Measurements from ENCODE around the gene USP48. TPM values are rescaled to one million over a fixed set of nuclear protein-coding genes. Genes with fewer than 3 reads are reported as not detected.

Gene USP48
- total and polyA plus RNA-seq, 2 of the 8 experiments (the other 6 are each of a cell fraction or from before 2014, with no cell fraction given), result 12.8 to 83.5 TPM

DNA sequence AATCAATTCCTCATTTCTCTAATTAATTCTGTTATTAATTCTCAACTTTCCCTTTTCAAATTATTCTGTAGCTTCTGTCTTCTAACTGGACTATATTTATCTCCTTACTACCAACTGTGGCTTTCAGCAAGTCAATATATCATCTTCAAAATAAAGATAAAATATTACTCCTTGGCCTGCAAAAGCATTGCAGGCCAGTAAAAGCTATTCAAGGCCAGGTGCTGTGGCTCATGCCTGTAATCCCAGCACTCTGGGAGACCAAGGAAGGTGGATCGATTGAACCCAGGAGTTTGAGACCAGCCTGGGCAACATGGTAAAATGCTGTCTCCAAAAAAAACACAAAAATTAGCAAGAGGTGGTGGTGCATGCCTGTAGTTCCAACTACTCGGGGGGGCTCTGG, 27.9 kb downstream of the USP48 start:
- TF ChIP-seq TEAD4 (IDR thresholded peaks at IDR 0.05; ENCODE audit: low read depth, low read length) (no peak), CEBPB (IDR thresholded peaks at IDR 0.05; ENCODE audit: low read depth, low read length) (no peak), SP4 (IDR thresholded peaks at IDR 0.05; ENCODE audit: low read length) (no peak), SIX5 (IDR thresholded peaks at IDR 0.05; ENCODE audit: low read depth, low read length) (no peak), RAD21 (IDR thresholded peaks at IDR 0.05 in 1 of 2, conservative IDR thresholded peaks at IDR 0.05 in 1 of 2; ENCODE audit: low read depth in 2 of 2, low read length in 2 of 2) (no peak)
- no peak overlapping the region for H2BK15ac ChIP-seq (ENCODE audit: low read length)
- peaks cover 0 to 28% of the 10 kb centered on the region in 2 experiments; a peak in 3 of 4 replicates for H3K79me2 ChIP-seq (ENCODE audit: control insufficient read depth in 1 of 2, insufficient read depth in 2 of 2, low read length in 2 of 2)
- H3K9ac ChIP-seq (replicated peaks in 1 of 4; ENCODE audit: extremely low read depth in 1 of 4, low read depth in 3 of 4, low read length in 3 of 4), result no peak overlapping the region
- H3K36me3 ChIP-seq (ENCODE audit: control insufficient read depth in 2 of 4, insufficient read depth in 4 of 4, low read length in 3 of 4), result peaks cover 7 to 49% (median 27%) of the 10 kb centered on the region in 4 experiments; a peak in 7 of 8 replicates
- no peaks in the 10 kb centered on the region for H3K27me3 ChIP-seq (replicated peaks in 1 of 4; ENCODE audit: control insufficient read depth in 3 of 4, extremely low read depth in 1 of 4, insufficient read depth in 3 of 4, low read length in 3 of 4)
- H3K14ac ChIP-seq (ENCODE audit: insufficient read length), result no peak overlapping the region
- WGBS, 2 experiments (ENCODE audit: extremely low coverage in 1 of 2, insufficient coverage in 1 of 2, insufficient read length in 1 of 2, insufficient replicate concordance in 2 of 2, low coverage in 1 of 2, low lambda C conversion rate in 2 of 2, missing lambda C conversion rate in 1 of 2), result 100% methylated on average over 2 of the region's 2 CpGs; no CpG with 5 or more reads in 1 of the 2 experiments
- no peak overlapping the region for H3K4me3 ChIP-seq (ENCODE audit: extremely low read depth in 1 of 4, insufficient read depth in 2 of 4, low read depth in 3 of 4, low read length in 4 of 4)
- H4K5ac ChIP-seq (ENCODE audit: insufficient read length, low read depth, low read length), result no peak overlapping the region
- H3K79me1 ChIP-seq (ENCODE audit: low read depth, low read length), result peaks cover 2% of the 10 kb centered on the region; the same call in 1 of the 2 replicates
- no peak overlapping the region for H4K8ac ChIP-seq (ENCODE audit: extremely low read depth, insufficient read depth, low read length)
- H2BK5ac ChIP-seq (ENCODE audit: low read depth, low read length), result no peak overlapping the region
- no peak overlapping the region for H2AFZ ChIP-seq (ENCODE audit: low read length)
- H2BK120ac ChIP-seq (replicated peaks; ENCODE audit: low read depth, low read length), result no peak overlapping the region
- no peak overlapping the region for H3K4me2 ChIP-seq (ENCODE audit: insufficient read depth in 1 of 2, low read depth in 2 of 2, low read length in 2 of 2)
- no peak overlapping the region for H3K27ac ChIP-seq (ENCODE audit: low read depth, low read length)
- H3K56ac ChIP-seq (replicated peaks; ENCODE audit: insufficient read length, low read depth, low read length), result no peak overlapping the region
- no peak overlapping the region for H4K91ac ChIP-seq (replicated peaks; ENCODE audit: insufficient read length, low read length)
- no peak overlapping the region for H2BK20ac ChIP-seq (ENCODE audit: low read length)
- no peak overlapping the region for H2BK12ac ChIP-seq (ENCODE audit: low read depth, low read length)
- peaks cover 0 to 4% of the 10 kb centered on the region in 2 experiments for H4K20me1 ChIP-seq (replicated peaks in 1 of 2; ENCODE audit: control insufficient read depth in 1 of 2, insufficient read depth in 2 of 2, low read length in 2 of 2)
- no peaks in the 10 kb centered on the region for H3K4me1 ChIP-seq (replicated peaks in 1 of 4; ENCODE audit: control insufficient read depth in 3 of 4, insufficient read depth in 4 of 4, low read length in 3 of 4)
- no peaks in the 10 kb centered on the region for H3K9me3 ChIP-seq (ENCODE audit: insufficient read depth in 2 of 2, low read depth in 1 of 2, low read length in 1 of 2)
- DNase-seq (ENCODE audit: low read depth in 1 of 2, low spot score in 2 of 2) (no peak), FAIRE-seq (no peak)
- no peak overlapping the region for H2AK5ac ChIP-seq (ENCODE audit: low read depth, low read length)
- no peak overlapping the region for H3K4ac ChIP-seq (replicated peaks; ENCODE audit: insufficient read length, low read depth, low read length)
- no peak overlapping the region for H3K23ac ChIP-seq (ENCODE audit: insufficient read length)
- H3K23me2 ChIP-seq (ENCODE audit: low read depth, low read length), result no peaks in the 10 kb centered on the region; the same call in 1 of the 2 replicates
- CTCF ChIA-PET (ENCODE audit: partially characterized antibody), result interaction anchor here (0.5 to 1.0 kb wide), 3 partner anchors 27 to 51 kb away, joined by 4 to 6 read pairs (median 4); no protein-coding TSS in a partner anchor
- POLR2A ChIA-PET (ENCODE audit: partially characterized antibody), result no interaction called here
- no peak overlapping the region for H3K18ac ChIP-seq (ENCODE audit: extremely low read depth, low read length)
